Neutrophil (primary cell): ENCODE data around the gene VWF.

ENCODE experiments used
- H3K27ac ChIP-seq: fragments of 200-600 bp; sonication (generic); 2 replicates; pipeline ENCODE4 v1.5.1; 2016; ENCODE audit warnings: mild to moderate bottlenecking, moderate library complexity
- H3K27me3 ChIP-seq: fragments of 200-600 bp; sonication (generic); 2 replicates; pipeline ENCODE4 v1.6.0; 2016; ENCODE audit warnings: mild to moderate bottlenecking
- H3K36me3 ChIP-seq: fragments of 200-600 bp; sonication (generic); 2 replicates; pipeline ENCODE4 v1.5.1; 2017
- H3K4me1 ChIP-seq, 2 experiments: fragments of 200-600 bp in 1 of 2; sonication (generic) in 1 of 2; 1 replicate in 1 of 2; 2 replicates in 1 of 2; pipeline versions ENCODE4 v1.5.1 to v1.6.1; 2013 to 2016; ENCODE audit warnings: low read depth in 1 of 2, low read length in 1 of 2, mild to moderate bottlenecking in 1 of 2, moderate library complexity in 1 of 2; ENCODE audit not compliant: control insufficient read depth in 1 of 2, insufficient read depth in 1 of 2
- H3K4me3 ChIP-seq, 2 experiments: fragments of 200-600 bp in 1 of 2; sonication (generic) in 1 of 2; 1 replicate in 1 of 2; 2 replicates in 1 of 2; pipeline ENCODE4 v1.5.1; 2013 to 2016; ENCODE audit warnings: low read depth in 1 of 2, low read length in 1 of 2, mild to moderate bottlenecking in 1 of 2, moderate library complexity in 1 of 2
- H3K9me3 ChIP-seq: fragments of 200-600 bp; sonication (generic); 2 replicates; pipeline ENCODE4 v1.5.1; 2016
- TF ChIP-seq, protein P1 (sequence below): fragments of 200-600 bp; sonication (generic); IDR thresholded peaks from 2 replicates; pipeline ENCODE4 v1.5.1; 2016; ENCODE audit warnings: antibody characterized with exemption

The VWF gene

DNA sequence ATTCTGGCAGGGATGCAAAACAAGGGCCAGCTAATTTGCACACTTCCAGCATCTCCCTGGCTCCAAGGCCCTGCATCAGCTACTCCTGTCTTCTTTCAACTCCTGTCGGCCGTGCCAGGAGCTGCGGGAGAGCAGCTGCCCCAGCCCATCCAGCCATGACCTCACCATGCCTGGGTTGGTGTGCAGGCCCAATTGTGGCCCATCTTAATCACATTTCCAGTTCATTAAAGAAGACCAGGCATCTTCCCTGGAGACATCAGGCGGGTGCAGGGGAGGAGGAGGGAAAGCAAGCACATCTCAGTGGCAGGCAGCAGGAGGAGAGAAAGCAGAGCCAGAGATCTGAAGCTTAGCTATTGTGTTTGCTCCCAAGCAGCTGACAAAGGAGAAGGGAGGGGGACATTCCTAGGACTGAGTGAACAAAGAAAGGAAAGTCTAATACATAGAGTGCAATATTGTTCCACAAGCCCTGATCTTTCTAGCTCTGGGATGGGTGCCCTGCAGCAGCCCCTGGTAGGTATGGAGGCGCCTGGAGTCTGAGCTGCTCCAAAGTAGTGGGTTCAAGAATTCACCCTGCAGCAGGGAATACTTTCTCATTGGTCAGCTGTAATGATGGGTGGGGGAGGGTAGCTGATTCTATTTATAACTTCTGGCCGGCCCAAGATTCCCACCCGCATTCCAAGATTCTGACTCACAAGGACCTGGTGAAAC is 40.1 kb downstream of the VWF start:
- H3K4me1 ChIP-seq: no peaks in the 10 kb centered on the region
- TF ChIP-seq, protein P1, sequence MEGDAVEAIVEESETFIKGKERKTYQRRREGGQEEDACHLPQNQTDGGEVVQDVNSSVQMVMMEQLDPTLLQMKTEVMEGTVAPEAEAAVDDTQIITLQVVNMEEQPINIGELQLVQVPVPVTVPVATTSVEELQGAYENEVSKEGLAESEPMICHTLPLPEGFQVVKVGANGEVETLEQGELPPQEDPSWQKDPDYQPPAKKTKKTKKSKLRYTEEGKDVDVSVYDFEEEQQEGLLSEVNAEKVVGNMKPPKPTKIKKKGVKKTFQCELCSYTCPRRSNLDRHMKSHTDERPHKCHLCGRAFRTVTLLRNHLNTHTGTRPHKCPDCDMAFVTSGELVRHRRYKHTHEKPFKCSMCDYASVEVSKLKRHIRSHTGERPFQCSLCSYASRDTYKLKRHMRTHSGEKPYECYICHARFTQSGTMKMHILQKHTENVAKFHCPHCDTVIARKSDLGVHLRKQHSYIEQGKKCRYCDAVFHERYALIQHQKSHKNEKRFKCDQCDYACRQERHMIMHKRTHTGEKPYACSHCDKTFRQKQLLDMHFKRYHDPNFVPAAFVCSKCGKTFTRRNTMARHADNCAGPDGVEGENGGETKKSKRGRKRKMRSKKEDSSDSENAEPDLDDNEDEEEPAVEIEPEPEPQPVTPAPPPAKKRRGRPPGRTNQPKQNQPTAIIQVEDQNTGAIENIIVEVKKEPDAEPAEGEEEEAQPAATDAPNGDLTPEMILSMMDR: no peak
- no peaks in the 10 kb centered on the region for H3K9me3 ChIP-seq
- no peak overlapping the region for H3K4me3 ChIP-seq
- peaks cover 5% of the 10 kb centered on the region for H3K27me3 ChIP-seq
- no peak overlapping the region for H3K27ac ChIP-seq
- H3K36me3 ChIP-seq: no peaks in the 10 kb centered on the region

- TF ChIP-seq, protein P1: no peak
- Histone ChIP-seq H3K36me3 (no peaks in the 10 kb centered on the region), H3K4me3 (no peak overlapping the region), H3K27ac (no peak overlapping the region), H3K9me3 (no peaks in the 10 kb centered on the region), H3K4me1 (no peaks in the 10 kb centered on the region), H3K27me3 (no peaks in the 10 kb centered on the region)
These were observed 40.9 kb downstream of the VWF start for GRCh38 chr12:6083601-6084000.

DNA sequence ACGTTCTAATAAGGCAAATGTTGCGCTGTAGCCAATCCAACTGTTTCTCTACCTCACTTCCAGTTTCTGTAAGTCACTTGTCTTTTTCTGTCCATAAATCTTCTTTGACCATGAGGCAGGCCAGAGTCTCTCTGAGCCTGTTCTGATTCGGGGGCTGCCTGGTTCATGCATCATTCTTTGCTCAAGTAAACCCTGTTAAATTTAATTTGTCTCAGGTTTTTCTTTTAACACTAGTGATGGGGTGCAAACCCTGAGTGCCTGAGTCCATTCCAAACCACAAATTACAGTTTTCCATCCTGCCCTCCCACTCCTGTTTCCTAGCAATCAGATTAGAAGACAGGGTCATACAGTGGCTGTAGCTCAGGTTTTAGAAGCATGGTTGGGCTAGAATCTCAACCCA is 41.9 kb downstream of the VWF start:
- TF ChIP-seq, protein P1: no peak
- Histone ChIP-seq H3K9me3 (no peaks in the 10 kb centered on the region), H3K4me3 (no peak overlapping the region), H3K36me3 (no peaks in the 10 kb centered on the region), H3K27me3 (no peaks in the 10 kb centered on the region), H3K4me1 (no peaks in the 10 kb centered on the region), H3K27ac (no peak overlapping the region)

DNA sequence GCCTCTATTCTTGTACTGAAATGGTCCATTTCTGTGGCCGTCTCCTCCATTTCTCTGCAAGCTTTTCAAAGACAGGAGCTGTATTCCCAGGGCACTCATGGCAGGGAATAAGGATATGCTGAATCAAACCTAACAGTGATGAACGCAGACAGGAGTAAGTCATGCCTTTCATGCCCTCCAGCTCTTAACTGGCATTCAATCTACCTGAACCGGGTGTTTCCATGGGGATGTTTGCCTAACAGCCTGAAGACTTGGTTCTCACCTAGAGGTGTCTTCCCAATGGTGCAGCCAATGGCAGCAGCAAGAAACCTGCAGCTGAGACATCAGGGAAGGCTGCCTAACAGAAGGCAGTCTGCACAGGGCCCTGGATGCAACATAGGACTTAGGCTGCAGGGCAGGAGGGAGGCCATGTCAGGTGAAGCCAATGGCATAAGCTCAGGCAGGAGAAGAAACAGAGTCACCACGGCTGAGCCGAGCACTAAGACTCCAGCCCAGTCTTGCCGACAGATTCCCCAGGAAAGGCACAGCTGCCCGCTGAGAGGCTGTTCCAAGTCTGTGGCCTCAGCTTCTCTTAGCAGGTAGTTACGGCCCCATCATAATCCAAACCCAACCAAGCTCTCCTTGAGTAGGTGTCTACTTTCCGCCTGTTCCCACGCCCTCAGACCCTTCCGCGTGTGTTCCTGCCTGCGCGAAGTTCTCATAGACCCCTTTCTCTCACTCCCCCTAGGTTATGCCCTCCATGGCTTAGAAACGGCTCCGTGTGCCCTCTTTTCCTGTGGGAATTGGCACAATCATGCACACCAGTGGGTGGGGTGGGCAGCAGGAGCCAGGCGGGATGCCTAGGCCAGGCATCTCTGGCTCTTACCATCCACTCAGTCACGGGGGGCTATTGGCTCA is 44.1 kb downstream of the VWF start:
- Histone ChIP-seq H3K27me3 (peaks cover 16% of the 10 kb centered on the region), H3K9me3 (no peaks in the 10 kb centered on the region), H3K36me3 (no peaks in the 10 kb centered on the region), H3K4me3 (no peak overlapping the region), H3K4me1 (peaks cover 0 to 2% of the 10 kb centered on the region in 2 experiments), H3K27ac (no peak overlapping the region)
- TF ChIP-seq, protein P1: no peak

- Histone ChIP-seq H3K27ac (no peak overlapping the region), H3K4me3 (no peak overlapping the region), H3K36me3 (no peaks in the 10 kb centered on the region), H3K27me3 (peaks cover 35% of the 10 kb centered on the region), H3K4me1 (peaks cover 0 to 9% of the 10 kb centered on the region in 2 experiments), H3K9me3 (no peaks in the 10 kb centered on the region)
- TF ChIP-seq, protein P1: no peak
These were observed 45.9 kb downstream of the VWF start for GRCh38 chr12:6078398-6079096.
